K562 (cell line): ENCODE data around the gene SLC30A3. TPM values are rescaled to one million over a fixed set of nuclear protein-coding genes. Genes with fewer than 3 reads are reported as not detected.

Source experiments
- ATAC-seq: fragments of 200-7000 bp; cut with Tn5 transposase; 3 replicates; pipeline ENCODE4 v1.9.1; 2020; ENCODE audit warnings: moderate library complexity
- BruUV-seq: library from RNA; stranded (reverse); fragments of 400-500 nt; replicated peaks from 2 replicates; lab custom pipeline; 2021; lab: Mats Ljungman, UMichigan
- CTCF ChIA-PET: fragments of 300-600 bp; formaldehyde crosslinking; extraction: SDS; loops from one replicate; lab custom pipeline; 2021; ENCODE audit warnings: low intra/inter-chr PET ratio; lab: Yijun Ruan, JAX
- POLR2A ChIA-PET: fragments of 300-600, 350-650 bp; sonication (Branson Sonifier 250); formaldehyde crosslinking; extraction: SDS; loops from one replicate; lab custom pipeline; 2021; ENCODE audit warnings: antibody characterized with exemption, inconsistent platforms; lab: Yijun Ruan, JAX
- DNase-seq, 4 experiments: peaks; one replicate each; pipeline versions ENCODE4 v3.0.0 to v3.0.0-alpha.2; 2011 to 2018; ENCODE audit warnings: low spot score in 3 of 4, mixed read lengths in 3 of 4; ENCODE audit errors: extremely low read depth in 1 of 4
- FAIRE-seq: peaks from 2 replicates; lab custom pipeline; 2011; peaks lifted over from hg19 to GRCh38; lab: Jason Lieb, UNC
- H2AFZ ChIP-seq: 2 replicates; pipeline ENCODE4 v1.6.0; 2011; ENCODE audit warnings: low read depth, low read length, control low read depth, inconsistent platforms
- H3K27ac ChIP-seq: fragments of 200-600 bp; 3 replicates; pipeline ENCODE4 v1.8.0; 2011; ENCODE audit warnings: low read depth, mild to moderate bottlenecking, control low read depth, inconsistent platforms, low read length, moderate library complexity, mixed read lengths; ENCODE audit errors: extremely low read depth
- H3K27me3 ChIP-seq, 2 experiments: fragments of 300-600 bp in 1 of 2; 2 replicates in 1 of 2; 3 replicates in 1 of 2; pipeline versions ENCODE4 v1.6.0 to v1.8.0; 2011; ENCODE audit warnings: inconsistent platforms in 2 of 2, low read length in 2 of 2, mild to moderate bottlenecking in 1 of 2, mixed read lengths in 1 of 2, moderate library complexity in 1 of 2; ENCODE audit not compliant: control insufficient read depth in 2 of 2, insufficient read depth in 2 of 2
- H3K36me3 ChIP-seq: fragments of 300-600 bp; 3 replicates; pipeline ENCODE4 v1.8.0; 2011; ENCODE audit warnings: mild to moderate bottlenecking, low read length, inconsistent platforms; ENCODE audit not compliant: control insufficient read depth, insufficient read depth
- H3K4me1 ChIP-seq, 2 experiments: fragments of 200-600 bp in 1 of 2; replicated peaks in 1 of 2; 2 replicates in 1 of 2; 3 replicates in 1 of 2; pipeline versions ENCODE4 v1.5.1 to v1.8.0; 2011; ENCODE audit warnings: inconsistent platforms in 2 of 2, low read length in 2 of 2, mild to moderate bottlenecking in 1 of 2, mixed read lengths in 1 of 2, moderate library complexity in 1 of 2; ENCODE audit not compliant: control insufficient read depth in 2 of 2, insufficient read depth in 2 of 2
- H3K4me2 ChIP-seq: 2 replicates; pipeline ENCODE4 v1.6.1; 2011; ENCODE audit warnings: low read length, control low read depth, inconsistent platforms, mixed read lengths; ENCODE audit not compliant: insufficient read depth
- H3K4me3 ChIP-seq: fragments of 200-600 bp; sonication (generic), shearing (Covaris generic); 2 replicates; pipeline ENCODE4 v1.5.1; 2016; ENCODE audit warnings: control low read depth, inconsistent platforms
- H3K79me2 ChIP-seq: fragments of 200-600 bp; 3 replicates; pipeline ENCODE4 v1.8.0; 2011; ENCODE audit warnings: low read length, inconsistent platforms; ENCODE audit not compliant: control insufficient read depth, insufficient read depth
- H3K9ac ChIP-seq, 2 experiments: 2 replicates each; pipeline versions ENCODE4 v1.6.0 to v1.6.1; 2011; ENCODE audit warnings: low read depth in 2 of 2, low read length in 2 of 2, control low read depth in 1 of 2, inconsistent platforms in 1 of 2, mild to moderate bottlenecking in 1 of 2, mixed read lengths in 1 of 2; ENCODE audit not compliant: insufficient read depth in 1 of 2
- H3K9me1 ChIP-seq: one replicate; pipeline ENCODE4 v1.6.0; 2011; ENCODE audit warnings: inconsistent platforms, mild to moderate bottlenecking, low read length, moderate library complexity; ENCODE audit not compliant: control insufficient read depth, insufficient read depth
- H3K9me3 ChIP-seq: replicated peaks from 2 replicates; pipeline ENCODE4 v1.5.1; 2011; ENCODE audit warnings: low read depth, low read length, inconsistent platforms; ENCODE audit not compliant: control insufficient read depth, insufficient read depth
- H4K20me1 ChIP-seq: replicated peaks from 2 replicates; pipeline ENCODE4 v1.6.1; 2011; ENCODE audit warnings: low read length, inconsistent platforms, mixed read lengths; ENCODE audit not compliant: control insufficient read depth, insufficient read depth
- AFF4 ChIP-seq: sonication (generic); formaldehyde crosslinking; IDR thresholded peaks from 2 replicates; pipeline ENCODE4 v1.8.0; 2023; ENCODE audit warnings: mild to moderate bottlenecking, missing genetic modification reagents
- ATF1 ChIP-seq, 2 experiments: fragments of 450-650 bp in 1 of 2; IDR thresholded peaks; 2 replicates each; pipeline ENCODE4 v1.6.1; 2016; ENCODE audit warnings: missing compliant biosample characterization in 1 of 2, missing genetic modification characterization in 1 of 2
- BRD9 ChIP-seq: fragments of 450-650 bp; IDR thresholded peaks from 2 replicates; pipeline ENCODE4 v1.6.1; 2018; ENCODE audit warnings: low read depth; ENCODE audit not compliant: partially characterized antibody
- HDAC2 ChIP-seq: fragments of 450-650 bp; IDR thresholded peaks from 2 replicates; pipeline ENCODE4 v1.6.1; 2016; ENCODE audit warnings: mild to moderate bottlenecking
- MCM3 ChIP-seq: fragments of 450-650 bp; IDR thresholded peaks from 2 replicates; pipeline ENCODE4 v1.6.1; 2016
- NBN ChIP-seq: fragments of 450-650 bp; IDR thresholded peaks from 2 replicates; pipeline ENCODE4 v1.6.1; 2016; ENCODE audit warnings: low read depth, mild to moderate bottlenecking
- RFX1 ChIP-seq: fragments of 450-650 bp; IDR thresholded peaks from 2 replicates; pipeline ENCODE4 v1.6.1; 2016; ENCODE audit warnings: mild to moderate bottlenecking, moderate library complexity
- SP2 ChIP-seq: IDR thresholded peaks from 2 replicates; pipeline ENCODE4 v1.6.1; 2011; ENCODE audit warnings: mild to moderate bottlenecking, low read depth, low read length, moderate library complexity; ENCODE audit not compliant: poor library complexity, severe bottlenecking; ENCODE audit errors: extremely low read depth
- XRCC5 ChIP-seq: fragments of 200-400 bp; formaldehyde crosslinking; IDR thresholded peaks from 2 replicates; pipeline ENCODE4 v1.6.1; 2017; ENCODE audit warnings: low read depth, mild to moderate bottlenecking, low read length
- ZNF134 ChIP-seq: fragments of 250-450 bp; sonication (Bioruptor Pico); conservative IDR thresholded peaks from 2 replicates; pipeline ENCODE4 v1.4.0; 2020
- ZNF174 ChIP-seq: fragments of 250-450 bp; sonication (Bioruptor Pico); IDR thresholded peaks from 2 replicates; pipeline ENCODE4 v1.4.0; 2020; ENCODE audit warnings: mild to moderate bottlenecking
- ZNF696 ChIP-seq: fragments of 250-450 bp; sonication (Bioruptor Pico); conservative IDR thresholded peaks from 2 replicates; pipeline ENCODE4 v1.4.0; 2020; ENCODE audit warnings: mild to moderate bottlenecking, moderate library complexity
- WGBS: fragments of 100-300 bp; shearing (Covaris generic); methylation state at CpG from one replicate; pipeline ENCODE4 v1.1.6; 2016; ENCODE audit warnings: low coverage, mixed read lengths; ENCODE audit not compliant: insufficient coverage; ENCODE audit errors: missing lambda C conversion rate; 5-methylcytosine and 5-hydroxymethylcytosine counted together
- in situ Hi-C: fragments of 300-500 bp; cut with MboI; formaldehyde crosslinking; loops from 4 replicates; pipeline ENCODE4 v1.15.0; 2018; ENCODE audit warnings: inconsistent platforms, mixed read lengths
- intact Hi-C: fragments of 100-400 bp; cut with micrococcal nuclease; formaldehyde crosslinking; loops from 2 replicates; pipeline ENCODE4 v1.14.2; 2022
- polyA plus RNA-seq, 8 experiments: library from polyadenylated mRNA; depleted of rRNA in 4 of 8; stranded (reverse) in 5 of 8; unstranded in 3 of 8; fragments of >200 nt; fragmentation: Nextera tagmentation in 2 of 8; fragmentation: Illumina TruSeq in 1 of 8; extraction: Ambion mirVana in 2 of 8; extraction: Trizol in 1 of 8; gene quantifications; 2 replicates each; pipeline versions ENCODE4 v1.2.1 to v1.2.3, GENCODE V29; 2011 to 2014; ENCODE audit warnings: inconsistent platforms in 1 of 8, missing spikeins in 1 of 8
- total RNA-seq, 7 experiments: library from RNA; depleted of rRNA in 6 of 7; stranded (reverse); fragments of >200 nt in 6 of 7; fragmentation: Illumina TruSeq in 2 of 7; extraction: Trizol in 2 of 7; gene quantifications; 2 replicates each; pipeline versions ENCODE4 v1.2.1 to v1.2.3, GENCODE V29; 2011 to 2021; ENCODE audit warnings: low replicate concordance in 1 of 7
- TF ChIP-seq, protein P1 (sequence below): fragments of 450-650 bp; formaldehyde crosslinking; IDR thresholded peaks from 2 replicates; pipeline ENCODE4 v1.4.0; 2020; ENCODE audit warnings: mild to moderate bottlenecking, moderate library complexity

SLC30A3 gene
- total and polyA plus RNA-seq, 9 of the 15 experiments (the other 6 are each of a cell fraction or from before 2014, with no cell fraction given) = 0.03 to 2.7 (median 0.89) TPM; not detected in 1

DNA sequence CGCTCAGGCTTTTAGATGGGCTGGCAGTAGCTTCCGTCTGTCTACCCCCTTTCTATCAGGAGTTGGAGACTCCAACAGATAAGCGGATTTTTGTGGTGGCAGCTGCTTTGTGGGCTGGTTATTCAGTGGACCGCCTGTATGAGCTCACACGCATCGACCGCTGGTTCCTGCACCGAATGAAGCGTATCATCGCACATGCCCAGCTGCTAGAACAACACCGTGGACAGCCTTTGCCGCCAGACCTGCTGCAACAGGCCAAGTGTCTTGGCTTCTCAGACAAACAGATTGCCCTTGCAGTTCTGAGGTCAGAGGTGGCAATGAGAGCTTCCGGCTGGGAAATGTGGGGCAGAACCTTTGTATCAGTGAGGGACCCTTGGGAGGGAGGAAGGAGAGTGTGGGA is 30.9 kb downstream of the SLC30A3 start:
- FAIRE-seq = no peak

DNA sequence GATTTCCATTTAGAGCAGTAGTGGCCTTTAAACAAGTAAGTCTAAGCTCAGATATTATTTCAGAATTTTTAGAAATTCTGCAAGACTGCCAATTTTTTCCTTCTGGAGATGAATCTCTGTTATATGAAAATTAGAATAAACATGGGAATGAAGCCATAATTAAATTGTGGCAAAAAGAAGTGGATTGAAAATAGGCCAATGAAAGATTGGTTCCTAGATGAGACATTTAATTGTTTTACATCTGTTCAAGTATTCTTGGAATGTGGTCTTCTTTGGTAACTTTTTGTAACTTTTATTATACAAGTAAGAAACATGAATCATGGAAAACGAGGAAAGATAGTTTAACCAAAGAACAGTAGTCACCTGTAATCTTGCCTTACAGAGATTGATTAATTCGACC is 35.3 kb downstream of the SLC30A3 start:
- no peak for ATAC-seq
- no peak overlapping the region for H3K27ac ChIP-seq
- H3K9me3 ChIP-seq = no peaks in the 10 kb centered on the region
- H3K9ac ChIP-seq = no peak overlapping the region
- no peaks in the 10 kb centered on the region for H3K79me2 ChIP-seq
- BruUV-seq = no TSS peak
- no peak overlapping the region for H3K4me2 ChIP-seq
- H3K36me3 ChIP-seq = peaks cover 96% of the 10 kb centered on the region
- no peak overlapping the region for H2AFZ ChIP-seq
- H3K9me1 ChIP-seq = peaks cover 3% of the 10 kb centered on the region
- 78% methylated on average over 2 of the region's 2 CpGs for WGBS
- in situ Hi-C loops (no loop called here), intact Hi-C loops (no loop called here)
- no peaks in the 10 kb centered on the region for H3K4me1 ChIP-seq
- no peak for DNase-seq
- no peak overlapping the region for H3K4me3 ChIP-seq
- FAIRE-seq = no peak
- H4K20me1 ChIP-seq = no peaks in the 10 kb centered on the region
- ChIA-PET CTCF (no interaction called here), POLR2A (no interaction called here)
- no peaks in the 10 kb centered on the region for H3K27me3 ChIP-seq
- TF ChIP-seq, protein P1, sequence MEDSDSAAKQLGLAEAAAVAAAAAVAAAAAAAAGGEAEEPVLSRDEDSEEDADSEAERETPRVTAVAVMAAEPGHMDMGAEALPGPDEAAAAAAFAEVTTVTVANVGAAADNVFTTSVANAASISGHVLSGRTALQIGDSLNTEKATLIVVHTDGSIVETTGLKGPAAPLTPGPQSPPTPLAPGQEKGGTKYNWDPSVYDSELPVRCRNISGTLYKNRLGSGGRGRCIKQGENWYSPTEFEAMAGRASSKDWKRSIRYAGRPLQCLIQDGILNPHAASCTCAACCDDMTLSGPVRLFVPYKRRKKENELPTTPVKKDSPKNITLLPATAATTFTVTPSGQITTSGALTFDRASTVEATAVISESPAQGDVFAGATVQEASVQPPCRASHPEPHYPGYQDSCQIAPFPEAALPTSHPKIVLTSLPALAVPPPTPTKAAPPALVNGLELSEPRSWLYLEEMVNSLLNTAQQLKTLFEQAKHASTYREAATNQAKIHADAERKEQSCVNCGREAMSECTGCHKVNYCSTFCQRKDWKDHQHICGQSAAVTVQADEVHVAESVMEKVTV (CRISPR knock-in tag) = no peak
- no peak for TF ChIP-seq ZNF174 (CRISPR knock-in tag)
- no peak for TF ChIP-seq ZNF696
- no peak for TF ChIP-seq AFF4 (CRISPR knock-in tag)
- TF ChIP-seq ZNF134 = no peak
- TF ChIP-seq ATF1 (CRISPR knock-in tag; IDR thresholded peaks at IDR 0.05) = no peak
- TF ChIP-seq ATF1 (tag; IDR thresholded peaks at IDR 0.05) = no peak
- TF ChIP-seq HDAC2 = no peak
- TF ChIP-seq NBN = no peak

More for the DNA sequence above, 30.9 kb downstream of the SLC30A3 start:
- intact Hi-C loops = no loop called here
- Histone ChIP-seq H3K4me2 (no peak overlapping the region), H3K79me2 (no peaks in the 10 kb centered on the region), H4K20me1 (no peaks in the 10 kb centered on the region), H3K9me1 (no peaks in the 10 kb centered on the region), H3K36me3 (peaks cover 97% of the 10 kb centered on the region), H3K9ac (no peak overlapping the region), H3K9me3 (no peaks in the 10 kb centered on the region), H3K27ac (no peak overlapping the region), H3K27me3 (no peaks in the 10 kb centered on the region), H2AFZ (no peak overlapping the region), H3K4me1 (no peaks in the 10 kb centered on the region), H3K4me3 (no peak overlapping the region)
- no peak for ATAC-seq
- in situ Hi-C loops = no loop called here
- POLR2A ChIA-PET = interaction anchor here (0.5 to 2.2 kb wide), 6 partner anchors 10 to 134 kb away, joined by 3 to 12 read pairs (median 4); partner anchors contain the start of gene CAD
- WGBS = 93% methylated on average over 13 of the region's 13 CpGs
- DNase-seq = no peak
- TSS peak; percentile 11 for BruUV-seq
- TF ChIP-seq BRD9 (no peak), XRCC5 (no peak), MCM3 (no peak), SP2 (no peak), RFX1 (no peak)
- TF ChIP-seq, all 486 proteins: peak for 0
- CTCF ChIA-PET = no interaction called here
